AG04450 (cell line): ENCODE results near the gene GRM4. TPM values are rescaled to one million over a fixed set of nuclear protein-coding genes. Genes with fewer than 3 reads are reported as not detected.

Experiments used
- CTCF ChIA-PET: fragments of 300-600, 350-600 bp; formaldehyde crosslinking; extraction: SDS; loops from one replicate; lab custom pipeline; 2022; ENCODE audit warnings: antibody characterized with exemption, inconsistent platforms; lab: Charles Lee
- POLR2A ChIA-PET: fragments of 350-600 bp; formaldehyde crosslinking; extraction: SDS; loops from one replicate; lab custom pipeline; 2021; ENCODE audit warnings: antibody characterized with exemption, inconsistent platforms; lab: Yijun Ruan, JAX
- DNase-seq: peaks from one replicate; pipeline ENCODE4 v3.0.0-alpha.2; 2011; ENCODE audit warnings: low read depth, low spot score
- H3K27ac ChIP-seq: one replicate; pipeline ENCODE4 v1.5.1; 2012; ENCODE audit warnings: low read depth, low read length, control low read depth
- H3K27me3 ChIP-seq: one replicate; pipeline ENCODE4 v1.6.0; 2012; ENCODE audit warnings: low read length; ENCODE audit not compliant: control insufficient read depth, insufficient read depth
- H3K4me3 ChIP-seq: 2 replicates; pipeline ENCODE4 v1.5.1; 2011; ENCODE audit warnings: mild to moderate bottlenecking, low read depth, low read length, control low read depth
- H3K9me3 ChIP-seq: 2 replicates; pipeline ENCODE4 v1.5.1; 2012; ENCODE audit warnings: low read length; ENCODE audit not compliant: control insufficient read depth, insufficient read depth
- CTCF ChIP-seq: IDR thresholded peaks from 2 replicates; pipeline ENCODE4 v1.5.1; 2011; ENCODE audit warnings: low read depth, low read length, control low read depth, inconsistent platforms
- polyA plus RNA-seq: library from polyadenylated mRNA; depleted of rRNA; stranded (reverse); fragments of >200 nt; gene quantifications from 2 replicates; pipeline ENCODE4 v1.2.3, GENCODE V29; 2011

The GRM4 gene
- polyA plus RNA-seq, 1 experiment: not detected

- no peak overlapping the region for H3K27ac ChIP-seq
- no peak overlapping the region for H3K4me3 ChIP-seq
- no peaks in the 10 kb centered on the region for H3K9me3 ChIP-seq
- DNase-seq: no peak
- ChIA-PET CTCF (interaction anchor here (0.9 to 3.4 kb wide), 5 partner anchors 29 to 281 kb away, joined by 4 to 40 read pairs (median 5); partner anchors contain the start of gene IP6K3), POLR2A (no interaction called here)
- TF ChIP-seq CTCF: no peak
- H3K27me3 ChIP-seq: peaks cover 38% of the 10 kb centered on the region
Measured at GRCh38 chr6:34025861-34026260, 120.0 kb downstream of the GRM4 start.

- ChIA-PET POLR2A (no interaction called here), CTCF (interaction anchor here (0.6 to 1.7 kb wide), 5 partner anchors 251 to 704 kb away, joined by 3 to 7 read pairs (median 4); partner anchors contain the start of gene UQCC2)
- H3K9me3 ChIP-seq: no peaks in the 10 kb centered on the region
- peaks cover 37% of the 10 kb centered on the region for H3K27me3 ChIP-seq
- TF ChIP-seq CTCF: no peak
- H3K27ac ChIP-seq: no peak overlapping the region
- DNase-seq: no peak
- H3K4me3 ChIP-seq: no peak overlapping the region
Measured at GRCh38 chr6:34025112-34025807, 120.6 kb downstream of the GRM4 start.

GRCh38 chr6:34022873-34023255 is 123.0 kb downstream of the GRM4 start:
- Histone ChIP-seq H3K9me3 (no peaks in the 10 kb centered on the region), H3K27me3 (peaks cover 41% of the 10 kb centered on the region), H3K4me3 (no peak overlapping the region), H3K27ac (no peak overlapping the region)
- no peak for TF ChIP-seq CTCF
- CTCF ChIA-PET: no interaction called here
- POLR2A ChIA-PET: no interaction called here
- DNase-seq: no peak

GRCh38 chr6:34022250-34022872 is 123.5 kb downstream of the GRM4 start:
- H3K4me3 ChIP-seq: no peak overlapping the region
- DNase-seq: no peak
- POLR2A ChIA-PET: no interaction called here
- H3K27ac ChIP-seq: no peak overlapping the region
- CTCF ChIA-PET: no interaction called here
- H3K9me3 ChIP-seq: no peaks in the 10 kb centered on the region; the same call in 1 of the 2 replicates
- TF ChIP-seq CTCF: no peak
- H3K27me3 ChIP-seq: peaks cover 41% of the 10 kb centered on the region

GRCh38 chr6:34021554-34022190 is 124.2 kb downstream of the GRM4 start:
- ChIA-PET CTCF (no interaction called here), POLR2A (no interaction called here)
- H3K9me3 ChIP-seq: peaks cover 5% of the 10 kb centered on the region; the same call in 1 of the 2 replicates
- TF ChIP-seq CTCF: no peak
- H3K27me3 ChIP-seq: peaks cover 39% of the 10 kb centered on the region
- no peak overlapping the region for H3K27ac ChIP-seq
- no peak for DNase-seq
- no peak overlapping the region for H3K4me3 ChIP-seq
